ENCODE data around the gene PDGFB. TPM values are rescaled to one million over a fixed set of nuclear protein-coding genes. Genes with fewer than 3 reads are reported as not detected.

The PDGFB gene
- total and polyA plus RNA-seq, 2 of the 4 experiments (the other 2 are of a cell fraction), result 0.07 TPM; not detected in 1

DNA sequence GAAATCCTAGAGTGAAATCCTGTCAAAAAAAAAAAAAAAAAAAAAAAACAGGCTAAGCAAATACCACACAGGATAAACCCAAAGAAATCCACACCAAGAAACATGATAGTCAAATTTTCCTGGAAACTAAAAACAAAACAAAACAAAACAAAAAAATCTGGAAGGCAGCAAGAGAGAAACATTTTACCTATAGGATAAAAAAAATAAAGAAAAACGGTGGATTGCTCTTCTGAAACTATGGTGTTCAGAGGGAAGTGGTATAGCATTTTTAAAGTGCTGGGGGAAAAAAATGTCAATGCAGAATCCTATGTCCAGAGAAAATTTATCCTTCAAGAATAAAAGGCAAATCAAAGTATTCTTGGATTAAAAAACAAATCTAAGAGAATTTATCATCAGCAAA is 50.7 kb downstream of the PDGFB start:
- Histone ChIP-seq H4K20me1 (ENCODE audit: insufficient read depth, low read length) (no peaks in the 10 kb centered on the region), H3K14ac (replicated peaks; ENCODE audit: low read depth, low read length) (no peak overlapping the region), H3K9ac (ENCODE audit: low read depth, low read length) (no peak overlapping the region), H3K9me1 (ENCODE audit: insufficient read depth, low read length) (no peaks in the 10 kb centered on the region), H3K23ac (ENCODE audit: low read depth, low read length) (no peak overlapping the region), H3K27me3 (ENCODE audit: control insufficient read depth, insufficient read depth, low read length) (no peaks in the 10 kb centered on the region), H3K56ac (ENCODE audit: extremely low read depth, insufficient read depth, low read length) (no peak overlapping the region), H3K4me1 (ENCODE audit: control insufficient read depth, insufficient read depth, low read length) (no peaks in the 10 kb centered on the region), H3K18ac (ENCODE audit: low read depth, low read length) (no peak overlapping the region), H2BK120ac (ENCODE audit: low read depth, low read length) (no peak overlapping the region), H4K5ac (ENCODE audit: low read depth, low read length) (no peak overlapping the region), H3K79me1 (ENCODE audit: low read depth in 1 of 2, low read length in 2 of 2) (no peaks in the 10 kb centered on the region), H2BK20ac (ENCODE audit: low read depth, low read length) (no peak overlapping the region), H2AK9ac (replicated peaks; ENCODE audit: low read depth, low read length, poor library complexity) (no peak overlapping the region), H3K27ac (ENCODE audit: insufficient read depth, low read length) (no peak overlapping the region), H3K4me3 (ENCODE audit: insufficient read depth, low read depth, low read length) (no peak overlapping the region), H2BK15ac (ENCODE audit: low read depth, low read length) (no peak overlapping the region), H3K4ac (ENCODE audit: low read depth, low read length) (no peak overlapping the region), H4K8ac (ENCODE audit: low read depth in 2 of 2, low read length in 2 of 2) (no peak overlapping the region), H3K36me3 (ENCODE audit: control insufficient read depth, insufficient read depth, low read length) (no peaks in the 10 kb centered on the region), H3K4me2 (ENCODE audit: low read depth, low read length) (no peak overlapping the region), H2AFZ (replicated peaks; ENCODE audit: low read length, poor library complexity) (no peak overlapping the region), H4K91ac (ENCODE audit: insufficient read depth, low read depth, low read length) (no peak overlapping the region), H3K9me3 (ENCODE audit: control insufficient read depth, insufficient read depth, low read length) (peaks cover 16% of the 10 kb centered on the region), H2BK5ac (ENCODE audit: low read depth, low read length, poor library complexity, severe bottlenecking) (no peak overlapping the region), H2AK5ac (ENCODE audit: low read depth, low read length) (no peak overlapping the region)
- intact Hi-C loops (cut with micrococcal nuclease) (no loop called here), in situ Hi-C loops (cut with MboI; ENCODE audit: low sequenced_read_pairs) (no loop called here), dilution Hi-C loops (cut with HindIII; ENCODE audit: low sequenced_read_pairs, unreplicated experiment) (no loop called here)
- no TSS peak for BruUV-seq (replicated peaks)
- DNase-seq, result no peak
- POLR2A ChIA-PET (ENCODE audit: unreplicated experiment), result no interaction called here
- CTCF ChIA-PET, result interaction anchor here (0.6 kb wide), 2 partner anchors 9 to 1080 kb away, joined by 4 read pairs; no protein-coding TSS in a partner anchor
- ATAC-seq (ENCODE audit: low read depth), result no peak
- WGBS, 2 experiments (ENCODE audit: extremely low coverage in 2 of 2, insufficient read length in 1 of 2), result no CpG with 5 or more reads among the region's 1 CpG
- TF ChIP-seq, protein P1, sequence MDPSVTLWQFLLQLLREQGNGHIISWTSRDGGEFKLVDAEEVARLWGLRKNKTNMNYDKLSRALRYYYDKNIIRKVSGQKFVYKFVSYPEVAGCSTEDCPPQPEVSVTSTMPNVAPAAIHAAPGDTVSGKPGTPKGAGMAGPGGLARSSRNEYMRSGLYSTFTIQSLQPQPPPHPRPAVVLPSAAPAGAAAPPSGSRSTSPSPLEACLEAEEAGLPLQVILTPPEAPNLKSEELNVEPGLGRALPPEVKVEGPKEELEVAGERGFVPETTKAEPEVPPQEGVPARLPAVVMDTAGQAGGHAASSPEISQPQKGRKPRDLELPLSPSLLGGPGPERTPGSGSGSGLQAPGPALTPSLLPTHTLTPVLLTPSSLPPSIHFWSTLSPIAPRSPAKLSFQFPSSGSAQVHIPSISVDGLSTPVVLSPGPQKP (IDR thresholded peaks at IDR 0.05; ENCODE audit: borderline replicate concordance, low read depth, low read length), result no peak
- no peak for TF ChIP-seq RAD21 (IDR thresholded peaks at IDR 0.05; ENCODE audit: low read length)
- no peak for TF ChIP-seq MAFK (IDR thresholded peaks at IDR 0.05; ENCODE audit: low read depth, low read length)
- TF ChIP-seq CHD1 (IDR thresholded peaks at IDR 0.05; ENCODE audit: low read depth, low read length), result no peak
- TF ChIP-seq MAZ (IDR thresholded peaks at IDR 0.05; ENCODE audit: borderline replicate concordance, low read depth, low read length), result no peak
- TF ChIP-seq POLR2A (IDR thresholded peaks at IDR 0.05; ENCODE audit: low read depth, low read length), result no peak
- TF ChIP-seq NFE2L2 (IDR thresholded peaks at IDR 0.05; ENCODE audit: low read depth, low read length), result no peak
- no peak for TF ChIP-seq RFX5 (IDR thresholded peaks at IDR 0.05; ENCODE audit: low read depth, low read length)
- TF ChIP-seq BHLHE40 (IDR thresholded peaks at IDR 0.05; ENCODE audit: low read depth, low read length), result no peak
- TF ChIP-seq RCOR1 (IDR thresholded peaks at IDR 0.05; ENCODE audit: insufficient replicate concordance, low read length), result no peak
- TF ChIP-seq, protein P2, sequence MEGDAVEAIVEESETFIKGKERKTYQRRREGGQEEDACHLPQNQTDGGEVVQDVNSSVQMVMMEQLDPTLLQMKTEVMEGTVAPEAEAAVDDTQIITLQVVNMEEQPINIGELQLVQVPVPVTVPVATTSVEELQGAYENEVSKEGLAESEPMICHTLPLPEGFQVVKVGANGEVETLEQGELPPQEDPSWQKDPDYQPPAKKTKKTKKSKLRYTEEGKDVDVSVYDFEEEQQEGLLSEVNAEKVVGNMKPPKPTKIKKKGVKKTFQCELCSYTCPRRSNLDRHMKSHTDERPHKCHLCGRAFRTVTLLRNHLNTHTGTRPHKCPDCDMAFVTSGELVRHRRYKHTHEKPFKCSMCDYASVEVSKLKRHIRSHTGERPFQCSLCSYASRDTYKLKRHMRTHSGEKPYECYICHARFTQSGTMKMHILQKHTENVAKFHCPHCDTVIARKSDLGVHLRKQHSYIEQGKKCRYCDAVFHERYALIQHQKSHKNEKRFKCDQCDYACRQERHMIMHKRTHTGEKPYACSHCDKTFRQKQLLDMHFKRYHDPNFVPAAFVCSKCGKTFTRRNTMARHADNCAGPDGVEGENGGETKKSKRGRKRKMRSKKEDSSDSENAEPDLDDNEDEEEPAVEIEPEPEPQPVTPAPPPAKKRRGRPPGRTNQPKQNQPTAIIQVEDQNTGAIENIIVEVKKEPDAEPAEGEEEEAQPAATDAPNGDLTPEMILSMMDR (conservative IDR thresholded peaks at IDR 0.05; ENCODE audit: low read depth, low read length), result no peak
- no peak for TF ChIP-seq FOS (IDR thresholded peaks at IDR 0.05; ENCODE audit: low read depth, low read length)
- TF ChIP-seq CEBPB (IDR thresholded peaks at IDR 0.05; ENCODE audit: low read depth, low read length), result no peak
- no peak for TF ChIP-seq MXI1 (IDR thresholded peaks at IDR 0.05; ENCODE audit: borderline replicate concordance, low read depth, low read length)

Data from IMR-90 (cell line).